Natural killer cell treated with Interleukin-12 subunit alpha and Interleukin-12 subunit beta and Interleukin-15 and Interleukin-18, amount 100 ng/mL, for 72 hours (primary cell): Measurements from ENCODE around the gene BST1. TPM values are rescaled to one million over a fixed set of nuclear protein-coding genes. Genes with fewer than 3 reads are reported as not detected.
"Not testable (repeated sequence)": the region's sequence is repeated elsewhere in the genome, so short reads cannot be mapped to it uniquely, and the experiment has no call there.

Experiments used
- ATAC-seq, 2 donors: fragments of 150-1000 bp; cut with Tn5 transposase in 1 of 2; sonication (Bioruptor Pico), chemical (Tn5 transposase) in 1 of 2; 2 replicates each; pipeline ENCODE4 v1.10.0; 2021
- DNase-seq: peaks from one replicate; pipeline ENCODE4 v3.0.0; 2022; ENCODE audit warnings: low spot score
- H3K27ac Mint-ChIP-seq, 2 donors: 1 replicate in 1 of 2; 2 replicates in 1 of 2; pipeline ENCODE4 v1.8.0; 2022; ENCODE audit warnings: mixed read lengths in 2 of 2, mild to moderate bottlenecking in 1 of 2, moderate library complexity in 1 of 2
- H3K27me3 Mint-ChIP-seq, 2 donors: 1 replicate in 1 of 2; 2 replicates in 1 of 2; pipeline ENCODE4 v1.8.0; 2022; ENCODE audit warnings: mixed read lengths in 2 of 2
- H3K36me3 Mint-ChIP-seq: one replicate; pipeline ENCODE4 v1.8.0; 2022; ENCODE audit warnings: mixed read lengths
- H3K4me1 Mint-ChIP-seq, 2 donors: 1 replicate in 1 of 2; 2 replicates in 1 of 2; pipeline ENCODE4 v1.8.0; 2022; ENCODE audit warnings: low read depth in 2 of 2, mixed read lengths in 2 of 2, mild to moderate bottlenecking in 1 of 2
- H3K4me3 Mint-ChIP-seq: one replicate; pipeline ENCODE4 v1.8.0; 2022; ENCODE audit warnings: mixed read lengths
- H3K9me3 Mint-ChIP-seq: 2 replicates; pipeline ENCODE4 v1.8.0; 2022; ENCODE audit warnings: mixed read lengths
- total RNA-seq, 2 donors: library from RNA; stranded (reverse); gene quantifications; one replicate each; pipeline ENCODE4 v1.2.3, GENCODE V29; 2022

BST1 gene
- total RNA-seq, 2 donors from 2014 or later: 0.39 to 1.5 TPM

DNA sequence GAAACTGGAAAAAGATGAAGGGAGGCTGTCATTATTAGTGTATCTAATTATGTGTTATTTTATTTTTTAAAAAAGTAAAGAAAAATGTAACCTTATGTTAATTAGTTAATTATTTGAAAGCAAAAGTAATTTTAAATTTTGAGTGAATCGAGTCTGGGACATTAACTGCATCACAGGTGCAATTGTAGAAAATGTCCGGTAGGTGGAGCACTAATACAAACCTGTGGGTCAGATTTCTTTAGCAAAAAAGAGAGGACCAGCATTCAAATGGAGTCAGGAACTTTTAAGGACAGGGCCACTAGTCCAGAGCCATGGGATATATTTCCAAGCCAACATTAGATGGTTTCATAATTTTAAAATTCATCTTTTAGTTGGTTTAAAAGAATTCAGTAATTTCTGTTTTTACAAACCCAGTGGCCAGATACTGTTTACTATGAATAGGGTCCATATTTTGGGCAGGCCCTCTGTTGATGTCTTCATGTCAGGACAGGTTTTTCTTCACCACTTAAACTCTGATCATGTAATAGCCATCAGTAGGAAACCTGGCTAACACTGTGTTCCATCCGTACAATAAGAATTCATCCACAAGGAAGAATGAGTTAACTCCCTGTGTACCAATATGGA is 27.2 kb downstream of the BST1 start:
- no peaks in the 10 kb centered on the region for H3K36me3 Mint-ChIP-seq
- peaks cover 0 to 4% of the 10 kb centered on the region in 2 donors for H3K27me3 Mint-ChIP-seq
- peak; percentile 72 for DNase-seq
- H3K9me3 Mint-ChIP-seq: no peaks in the 10 kb centered on the region
- H3K27ac Mint-ChIP-seq: peak overlapping the region in 1 of 2 donors; percentile 6
- peak in 1 of 2 donors; percentile 64 for ATAC-seq
- no peak overlapping the region for H3K4me3 Mint-ChIP-seq
- peaks cover 18 to 29% of the 10 kb centered on the region in 2 donors for H3K4me1 Mint-ChIP-seq

DNA sequence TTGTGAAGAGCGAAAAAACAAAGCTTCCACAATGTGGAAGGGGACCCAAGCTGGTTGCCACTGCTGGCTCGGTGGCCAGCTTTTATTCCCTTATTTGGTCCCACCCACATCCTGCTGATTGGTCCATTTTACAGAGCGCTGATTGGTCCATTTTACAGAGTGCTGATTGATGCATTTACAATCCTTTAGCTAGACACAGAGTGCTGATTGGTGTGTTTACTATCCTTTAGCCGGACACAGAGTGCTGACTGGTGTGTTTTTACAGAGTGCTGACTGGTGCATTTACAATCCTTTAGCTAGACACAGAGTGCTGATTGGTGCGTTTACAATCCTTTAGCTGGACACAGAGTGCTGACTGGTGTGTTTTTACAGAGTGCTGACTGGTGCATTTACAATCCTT is 30.2 kb downstream of the BST1 start:
- DNase-seq, H3K9me3 Mint-ChIP-seq, H3K27ac Mint-ChIP-seq, H3K4me3 Mint-ChIP-seq, H3K27me3 Mint-ChIP-seq, H3K36me3 Mint-ChIP-seq, ATAC-seq: not testable (repeated sequence)
- H3K4me1 Mint-ChIP-seq: peaks cover 20 to 37% of the 10 kb centered on the region in 2 donors

DNA sequence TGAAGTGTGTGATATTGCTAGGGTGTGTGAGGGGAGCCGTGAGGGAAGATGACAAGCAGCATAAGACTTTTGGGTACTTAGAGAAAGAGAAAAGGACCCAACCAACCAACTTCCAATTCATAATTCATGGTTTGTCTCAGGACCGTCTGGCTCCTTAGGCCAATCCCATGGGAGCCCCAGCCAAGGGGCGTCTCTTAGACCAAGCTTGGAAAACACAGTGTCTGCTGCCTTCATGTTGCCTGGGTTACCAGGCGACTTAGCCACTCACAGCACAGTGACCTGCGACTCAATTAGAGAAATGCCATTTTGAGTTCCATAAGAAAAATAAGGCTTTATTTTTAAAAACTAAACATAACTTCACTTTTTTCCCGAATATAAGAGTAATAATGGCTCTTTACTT is 32.7 kb downstream of the BST1 start:
- Mint-ChIP-seq H3K9me3 (peaks cover 3% of the 10 kb centered on the region), H3K36me3 (peaks cover 6% of the 10 kb centered on the region), H3K4me3 (no peak overlapping the region), H3K4me1 (peaks cover 24 to 35% of the 10 kb centered on the region in 2 donors), H3K27me3 (no peaks in the 10 kb centered on the region), H3K27ac (no peak overlapping the region)
- DNase-seq: no peak
- no peak for ATAC-seq

DNA sequence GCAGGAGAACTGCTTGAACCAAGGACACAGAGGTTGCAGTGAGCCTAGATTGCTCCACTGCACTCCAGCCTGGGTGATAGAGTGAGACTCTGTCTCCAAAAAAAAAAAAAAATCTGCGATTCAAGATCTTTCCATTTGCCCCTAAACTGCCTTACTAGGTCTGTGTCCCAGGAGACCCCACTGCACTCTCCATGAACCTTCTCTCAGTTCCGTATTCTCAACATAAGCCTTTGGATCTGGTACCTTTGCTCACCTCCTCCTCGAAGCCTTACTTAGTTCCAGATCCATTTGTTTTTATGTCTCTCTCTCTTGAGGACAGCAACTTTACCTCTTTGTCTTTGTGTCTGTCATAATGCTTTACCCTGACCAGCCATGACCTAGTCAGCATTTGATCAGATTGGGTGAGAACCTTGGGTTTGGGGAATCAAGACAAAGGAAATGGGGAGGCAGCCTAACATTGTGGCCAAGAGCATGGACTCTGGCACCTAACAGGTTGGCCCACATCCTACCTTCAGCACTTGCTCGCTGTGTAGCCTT is 33.7 kb downstream of the BST1 start:
- peaks cover 24 to 30% of the 10 kb centered on the region in 2 donors for H3K4me1 Mint-ChIP-seq
- H3K27ac Mint-ChIP-seq: no peak overlapping the region
- no peak overlapping the region for H3K4me3 Mint-ChIP-seq
- ATAC-seq (no peak), DNase-seq (no peak)
- peaks cover 8% of the 10 kb centered on the region for H3K9me3 Mint-ChIP-seq
- H3K36me3 Mint-ChIP-seq: peaks cover 11% of the 10 kb centered on the region
- H3K27me3 Mint-ChIP-seq: no peaks in the 10 kb centered on the region

DNA sequence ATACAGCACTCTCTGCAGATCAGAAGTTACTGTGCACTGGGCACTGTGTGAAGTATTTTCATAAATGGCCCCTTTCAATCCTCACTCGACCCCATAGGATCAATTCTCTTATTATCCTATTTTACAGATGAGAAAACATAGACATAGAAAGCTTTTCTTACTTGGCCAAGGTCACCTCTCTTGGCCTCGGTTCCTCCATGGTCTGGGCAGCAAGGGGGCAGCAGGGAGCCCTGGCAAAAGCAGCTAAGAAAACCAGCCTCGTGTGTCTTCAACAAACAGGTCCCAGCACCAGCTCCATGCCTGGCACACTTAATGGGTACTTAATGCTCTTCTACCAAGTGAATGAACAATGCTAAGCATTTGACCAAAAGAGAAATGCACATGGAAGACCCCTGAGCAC is 34.4 kb downstream of the BST1 start:
- ATAC-seq (no peak), DNase-seq (no peak)
- Mint-ChIP-seq H3K27ac (peak overlapping the region in 1 of 2 donors; percentile 18), H3K36me3 (peaks cover 14% of the 10 kb centered on the region), H3K4me1 (peaks cover 25 to 30% of the 10 kb centered on the region in 2 donors), H3K4me3 (no peak overlapping the region), H3K27me3 (no peaks in the 10 kb centered on the region), H3K9me3 (peaks cover 9% of the 10 kb centered on the region)

DNA sequence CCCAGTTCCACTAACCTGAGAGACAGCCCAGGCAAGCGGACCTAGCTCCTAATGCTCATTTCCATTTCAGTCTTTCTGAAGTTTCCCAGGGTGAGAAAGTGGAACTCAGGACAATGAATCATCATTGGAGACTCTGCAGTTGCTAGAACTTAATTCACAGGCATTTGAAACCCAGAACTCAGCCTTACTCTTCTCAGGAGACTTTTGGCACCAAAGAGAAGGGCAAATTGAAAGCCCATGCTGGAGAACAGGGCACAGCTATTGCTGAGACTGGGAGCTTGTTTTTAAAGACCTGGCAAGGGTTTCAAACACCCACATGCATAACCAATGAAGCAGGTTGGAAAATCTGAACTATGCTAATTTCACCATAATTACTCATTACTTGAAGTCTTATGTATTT is 36.0 kb downstream of the BST1 start:
- ATAC-seq (no peak), DNase-seq (no peak)
- H3K36me3 Mint-ChIP-seq: peaks cover 26% of the 10 kb centered on the region
- H3K27me3 Mint-ChIP-seq: no peaks in the 10 kb centered on the region
- H3K9me3 Mint-ChIP-seq: peaks cover 14% of the 10 kb centered on the region
- no peak overlapping the region for H3K4me3 Mint-ChIP-seq
- peaks cover 29 to 33% of the 10 kb centered on the region in 2 donors for H3K4me1 Mint-ChIP-seq
- H3K27ac Mint-ChIP-seq: no peak overlapping the region

DNA sequence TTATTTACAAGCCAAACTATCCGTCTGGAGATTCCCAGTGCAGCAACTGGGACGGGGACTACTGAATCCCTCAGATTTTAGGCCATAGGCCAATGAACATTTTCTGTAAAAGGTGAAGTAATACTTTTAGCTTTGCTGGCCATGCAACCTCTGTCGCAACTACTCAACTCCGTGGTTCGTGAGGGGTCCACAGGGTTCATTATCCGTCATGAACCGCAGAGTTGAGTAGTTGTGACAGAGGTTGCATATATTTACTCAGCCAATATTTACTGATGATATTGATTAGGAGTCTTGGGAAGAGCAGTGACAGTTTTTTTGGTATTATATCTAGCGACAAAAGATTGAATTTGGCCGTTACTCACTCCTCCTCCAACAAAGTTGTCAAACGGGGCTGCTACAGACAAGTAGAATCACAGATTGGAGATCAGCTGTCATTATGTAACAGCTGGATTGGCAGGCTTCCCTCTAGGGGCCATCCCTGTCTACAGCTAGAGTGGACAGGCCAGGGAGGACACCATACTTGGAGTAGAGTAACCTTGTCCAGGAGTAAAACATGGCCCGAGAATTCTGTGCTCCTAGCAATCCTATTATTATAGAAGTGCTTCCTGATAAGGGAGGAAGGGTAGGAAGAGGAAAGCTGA is 38.0 kb downstream of the BST1 start:
- Mint-ChIP-seq H3K27ac (no peak overlapping the region), H3K36me3 (peaks cover 31% of the 10 kb centered on the region)

DNA sequence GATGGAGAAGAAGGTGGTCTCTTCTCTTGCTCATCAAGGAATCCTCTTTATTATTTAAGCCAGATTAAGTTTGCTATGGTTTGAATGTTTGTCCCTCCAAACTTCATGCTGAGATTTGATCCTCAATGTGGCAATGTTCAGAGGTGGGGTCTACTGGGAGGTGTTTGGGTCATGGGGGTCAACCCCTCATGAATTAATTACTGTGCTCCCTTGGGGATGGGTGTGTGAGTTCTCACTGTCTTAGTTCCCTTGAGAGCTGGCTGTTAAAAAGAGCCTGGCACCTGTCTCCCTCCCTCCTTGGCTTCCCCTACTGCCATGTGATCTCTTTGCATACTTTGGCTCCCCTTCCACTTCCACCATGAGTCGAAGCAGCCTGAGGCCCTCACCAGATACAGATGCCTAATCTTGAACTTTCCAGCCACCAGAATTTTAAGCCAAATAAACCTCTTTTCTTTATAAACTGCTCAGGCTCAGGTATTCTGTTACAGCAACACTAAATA is 39.3 kb downstream of the BST1 start:
- peaks cover 19% of the 10 kb centered on the region for H3K9me3 Mint-ChIP-seq
- H3K36me3 Mint-ChIP-seq: peaks cover 36% of the 10 kb centered on the region
- no peak overlapping the region for H3K4me3 Mint-ChIP-seq
- DNase-seq (no peak), ATAC-seq (no peak)
- H3K27ac Mint-ChIP-seq: no peak overlapping the region
- H3K4me1 Mint-ChIP-seq: peaks cover 24 to 33% of the 10 kb centered on the region in 2 donors
- no peaks in the 10 kb centered on the region for H3K27me3 Mint-ChIP-seq

More for the DNA sequence above, 38.0 kb downstream of the BST1 start:
- H3K9me3 Mint-ChIP-seq: peaks cover 14% of the 10 kb centered on the region
- DNase-seq (no peak), ATAC-seq (no peak)
- H3K4me3 Mint-ChIP-seq: no peak overlapping the region
- H3K27me3 Mint-ChIP-seq: no peaks in the 10 kb centered on the region
- H3K4me1 Mint-ChIP-seq: peaks cover 21 to 23% of the 10 kb centered on the region in 2 donors

DNA sequence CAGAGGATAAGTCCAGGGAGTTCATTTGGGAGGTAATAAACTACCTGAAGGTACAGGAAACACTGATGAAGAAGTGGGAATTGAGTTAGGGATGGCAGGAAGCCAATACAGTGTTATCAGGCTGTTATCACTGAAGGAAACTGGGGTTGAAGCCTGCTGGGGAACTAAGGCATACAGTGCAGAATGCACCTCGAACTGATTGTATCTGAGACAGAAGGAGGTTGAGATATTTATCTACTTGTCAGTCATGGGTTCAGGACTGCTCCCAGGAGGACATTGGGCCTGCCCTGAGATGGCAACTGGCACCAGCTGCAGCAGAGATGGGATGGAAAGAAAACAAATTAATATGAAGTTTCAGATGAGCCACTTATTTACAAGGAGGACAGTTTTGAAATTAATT is 39.8 kb downstream of the BST1 start:
- peaks cover 36% of the 10 kb centered on the region for H3K36me3 Mint-ChIP-seq
- ATAC-seq (no peak), DNase-seq (no peak)
- peaks cover 19% of the 10 kb centered on the region for H3K9me3 Mint-ChIP-seq
- peaks cover 21 to 35% of the 10 kb centered on the region in 2 donors for H3K4me1 Mint-ChIP-seq
- no peak overlapping the region for H3K4me3 Mint-ChIP-seq
- no peak overlapping the region for H3K27ac Mint-ChIP-seq
- H3K27me3 Mint-ChIP-seq: no peaks in the 10 kb centered on the region

DNA sequence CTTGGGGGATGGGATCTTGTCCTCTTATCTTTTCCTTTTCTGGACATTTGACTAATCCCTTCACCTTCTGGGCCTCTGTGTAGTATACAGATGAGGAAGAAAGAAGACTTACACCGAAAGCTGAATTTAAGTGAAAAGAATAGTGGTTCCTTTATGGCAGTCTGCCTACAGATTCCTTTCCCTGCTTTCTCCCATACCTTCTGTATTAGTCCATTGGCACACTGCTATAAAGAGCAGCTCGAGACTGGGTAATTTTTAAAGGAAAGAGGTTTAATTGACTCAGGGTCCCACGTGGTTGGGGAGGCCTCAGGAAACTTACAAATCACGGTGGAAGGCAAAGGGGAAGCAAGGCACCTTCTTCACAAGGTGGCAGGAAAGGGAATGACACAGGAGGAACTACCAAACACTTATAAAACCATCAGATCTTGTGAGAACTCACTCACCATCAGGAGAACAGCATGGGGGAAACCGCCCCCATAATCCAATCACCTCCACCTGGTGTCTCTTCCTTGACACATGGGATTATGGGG is 41.2 kb downstream of the BST1 start:
- Mint-ChIP-seq H3K4me3 (no peak overlapping the region), H3K27me3 (no peaks in the 10 kb centered on the region), H3K9me3 (peaks cover 19% of the 10 kb centered on the region), H3K27ac (peak overlapping the region in 1 of 2 donors; percentile 62), H3K36me3 (peaks cover 36% of the 10 kb centered on the region), H3K4me1 (peaks cover 23 to 32% of the 10 kb centered on the region in 2 donors)
- DNase-seq (no peak), ATAC-seq (no peak)

DNA sequence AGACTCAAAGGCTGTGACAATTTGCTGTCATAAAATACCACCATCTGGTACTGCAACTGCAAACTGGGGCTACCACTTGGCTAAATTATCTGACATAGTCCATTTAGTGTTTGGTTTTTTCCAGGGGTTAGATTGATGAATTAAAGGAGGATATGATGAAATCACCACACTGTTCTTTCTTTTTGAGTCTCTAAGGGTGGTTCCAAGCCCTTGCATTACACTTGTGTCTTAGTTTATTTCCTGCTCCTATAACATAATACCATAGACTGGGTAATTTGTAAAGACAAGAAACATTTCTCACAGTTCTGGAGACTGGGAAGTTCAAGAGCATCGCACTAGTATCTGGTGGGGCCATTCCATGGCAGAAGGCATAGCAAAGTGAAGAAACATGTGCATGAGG is 43.2 kb downstream of the BST1 start:
- DNase-seq (no peak), ATAC-seq (peak; percentile 87 to 88)
- Mint-ChIP-seq H3K4me3 (peak overlapping the region; percentile 34), H3K4me1 (peaks cover 26 to 31% of the 10 kb centered on the region in 2 donors), H3K36me3 (peaks cover 28% of the 10 kb centered on the region), H3K27ac (peak overlapping the region; percentile 19 to 85), H3K9me3 (peaks cover 17% of the 10 kb centered on the region), H3K27me3 (no peaks in the 10 kb centered on the region)

DNA sequence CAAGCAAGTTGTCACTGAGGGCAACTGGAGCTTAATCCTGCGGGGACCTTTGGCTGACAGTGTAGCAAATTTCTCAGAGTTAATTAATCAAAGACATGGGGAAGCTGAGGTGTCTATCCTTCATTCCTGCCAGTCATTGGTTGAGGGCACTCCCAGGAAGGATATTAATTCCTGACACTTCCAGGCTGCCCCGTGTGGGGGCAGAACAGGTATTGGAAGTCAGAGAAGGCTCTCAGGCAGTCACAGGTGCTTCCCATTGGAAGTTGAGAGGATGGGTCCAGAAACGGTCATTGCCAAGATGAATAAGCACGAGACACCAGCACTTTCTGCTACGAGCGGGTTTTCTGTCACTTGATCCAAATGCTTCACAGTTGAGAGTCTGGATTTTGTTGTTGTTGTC is 46.1 kb downstream of the BST1 start:
- H3K4me1 Mint-ChIP-seq: peaks cover 33 to 35% of the 10 kb centered on the region in 2 donors
- no peak overlapping the region for H3K4me3 Mint-ChIP-seq
- peak overlapping the region in 1 of 2 donors; percentile 9 for H3K27ac Mint-ChIP-seq
- DNase-seq (no peak), ATAC-seq (no peak)
- H3K9me3 Mint-ChIP-seq: peaks cover 10% of the 10 kb centered on the region
- no peaks in the 10 kb centered on the region for H3K27me3 Mint-ChIP-seq
- H3K36me3 Mint-ChIP-seq: peaks cover 9% of the 10 kb centered on the region

DNA sequence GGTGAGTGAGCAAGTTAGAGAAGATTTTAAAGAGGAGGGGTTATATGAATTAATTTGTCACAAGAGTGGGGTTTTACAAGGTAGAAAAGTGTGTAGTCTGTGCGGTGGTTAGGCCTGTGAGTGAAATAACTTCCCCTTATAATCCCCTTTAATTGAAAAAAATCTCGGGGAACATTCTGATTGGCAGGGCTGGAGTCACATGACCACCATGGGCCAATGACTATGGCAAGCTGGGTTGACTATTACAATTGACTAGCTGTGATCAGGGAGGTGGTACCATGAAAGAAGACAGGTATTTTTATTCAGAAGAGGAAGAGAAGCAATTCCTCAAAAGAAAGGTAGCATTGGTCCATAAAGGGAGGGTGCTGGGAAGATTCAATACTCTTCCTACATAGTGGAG is 48.3 kb downstream of the BST1 start:
- H3K36me3 Mint-ChIP-seq: peaks cover 3% of the 10 kb centered on the region
- peaks cover 46 to 50% of the 10 kb centered on the region in 2 donors for H3K4me1 Mint-ChIP-seq
- no peak overlapping the region for H3K27ac Mint-ChIP-seq
- DNase-seq (no peak), ATAC-seq (no peak)
- H3K27me3 Mint-ChIP-seq: no peaks in the 10 kb centered on the region
- peaks cover 7% of the 10 kb centered on the region for H3K9me3 Mint-ChIP-seq
- H3K4me3 Mint-ChIP-seq: no peak overlapping the region

DNA sequence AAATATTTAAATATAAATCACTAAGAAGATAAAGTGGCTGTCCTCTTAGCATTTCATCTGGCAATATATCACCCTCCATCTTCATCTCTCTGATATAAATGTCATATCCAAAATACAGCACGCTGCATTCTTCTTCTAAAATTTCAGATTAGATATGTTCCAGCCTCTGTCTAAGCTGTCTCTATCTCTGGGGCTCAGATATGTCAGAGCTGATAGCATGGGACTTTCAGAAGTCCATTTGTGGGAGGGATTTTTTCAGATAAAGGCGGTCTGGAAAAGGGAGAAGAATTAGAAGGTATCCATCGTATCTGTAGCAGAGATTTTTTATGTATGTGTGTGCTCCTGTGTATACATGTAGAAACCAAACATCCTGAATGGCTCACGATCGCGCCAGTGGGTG is 50.2 kb downstream of the BST1 start:
- no peaks in the 10 kb centered on the region for H3K36me3 Mint-ChIP-seq
- peak overlapping the region; percentile 86 for H3K4me3 Mint-ChIP-seq
- ATAC-seq: no peak
- DNase-seq: no peak
- peaks cover 47 to 51% of the 10 kb centered on the region in 2 donors for H3K4me1 Mint-ChIP-seq
- no peaks in the 10 kb centered on the region for H3K27me3 Mint-ChIP-seq
- peaks cover 5% of the 10 kb centered on the region for H3K9me3 Mint-ChIP-seq
- H3K27ac Mint-ChIP-seq: peak overlapping the region; percentile 85 to 95
